ENCODE measurements around the gene BAIAP2. TPM values are rescaled to one million over a fixed set of nuclear protein-coding genes. Genes with fewer than 3 reads are reported as not detected.

The BAIAP2 gene
- total and polyA plus RNA-seq, 2 donors (not counting 3 experiments of a cell fraction or from before 2014, with no cell fraction given), result 12.3 to 18.6 TPM

- no peaks in the 10 kb centered on the region for H3K36me3 ChIP-seq (ENCODE audit: control insufficient read depth in 2 of 2, extremely low read depth in 1 of 2, insufficient read depth in 2 of 2, low read length in 2 of 2)
- DNase-seq (ENCODE audit: low read depth, low spot score) (no peak), FAIRE-seq (no peak)
- ChIA-PET POLR2A (no interaction called here), CTCF (no interaction called here)
- no peaks in the 10 kb centered on the region for H3K27me3 ChIP-seq (ENCODE audit: control insufficient read depth in 2 of 2, insufficient read depth in 2 of 2, low read length in 2 of 2)
- no peak overlapping the region for H3K9ac ChIP-seq (replicated peaks; ENCODE audit: extremely low read depth, insufficient read depth, low read length)
- no peaks in the 10 kb centered on the region for H3K9me3 ChIP-seq (replicated peaks; ENCODE audit: control insufficient read depth, insufficient read depth, low read length)
- H2AFZ ChIP-seq (ENCODE audit: low read depth, low read length), result no peak overlapping the region
- H3K4me1 ChIP-seq (ENCODE audit: control insufficient read depth, extremely low read depth, insufficient read depth, low read length), result no peaks in the 10 kb centered on the region
- no peaks in the 10 kb centered on the region for H4K20me1 ChIP-seq (replicated peaks; ENCODE audit: control insufficient read depth, extremely low read depth, insufficient read depth, low read length)
- no peak overlapping the region for H3K4me2 ChIP-seq (ENCODE audit: insufficient read depth, low read length)
- H3K4me3 ChIP-seq (replicated peaks in 1 of 3; ENCODE audit: insufficient read depth in 1 of 3, low read depth in 1 of 3, low read length in 3 of 3), result no peak overlapping the region
- no TSS peak for BruUV-seq (replicated peaks)
- no peak overlapping the region for H3K27ac ChIP-seq (ENCODE audit: insufficient read depth, low read depth, low read length)
- dilution Hi-C loops (cut with MboI; ENCODE audit: extremely low pct_ligation_motif_present, low sequenced_read_pairs), result no loop called here
- TF ChIP-seq EZH2 (IDR thresholded peaks at IDR 0.05; ENCODE audit: borderline replicate concordance, low read depth, low read length, severe bottlenecking) (no peak), POLR2A (IDR thresholded peaks at IDR 0.05; ENCODE audit: low read depth, low read length) (no peak), JUN (IDR thresholded peaks at IDR 0.05; ENCODE audit: borderline replicate concordance, insufficient read depth, insufficient read length, low read depth) (no peak), GATA2 (IDR thresholded peaks at IDR 0.05; ENCODE audit: insufficient read depth, insufficient read length, low read depth, low read length) (no peak), POLR2AphosphoS5 (IDR thresholded peaks at IDR 0.05; ENCODE audit: insufficient read depth, low read depth, low read length) (no peak), FOS (IDR thresholded peaks at IDR 0.05; ENCODE audit: borderline replicate concordance, insufficient read depth, low read length) (no peak), MYC (IDR thresholded peaks at IDR 0.05; ENCODE audit: low read depth, low read length) (no peak)
- TF ChIP-seq, protein P1, sequence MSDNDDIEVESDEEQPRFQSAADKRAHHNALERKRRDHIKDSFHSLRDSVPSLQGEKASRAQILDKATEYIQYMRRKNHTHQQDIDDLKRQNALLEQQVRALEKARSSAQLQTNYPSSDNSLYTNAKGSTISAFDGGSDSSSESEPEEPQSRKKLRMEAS (IDR thresholded peaks at IDR 0.05; ENCODE audit: insufficient read depth, insufficient read length), result no peak
- TF ChIP-seq, protein P2, sequence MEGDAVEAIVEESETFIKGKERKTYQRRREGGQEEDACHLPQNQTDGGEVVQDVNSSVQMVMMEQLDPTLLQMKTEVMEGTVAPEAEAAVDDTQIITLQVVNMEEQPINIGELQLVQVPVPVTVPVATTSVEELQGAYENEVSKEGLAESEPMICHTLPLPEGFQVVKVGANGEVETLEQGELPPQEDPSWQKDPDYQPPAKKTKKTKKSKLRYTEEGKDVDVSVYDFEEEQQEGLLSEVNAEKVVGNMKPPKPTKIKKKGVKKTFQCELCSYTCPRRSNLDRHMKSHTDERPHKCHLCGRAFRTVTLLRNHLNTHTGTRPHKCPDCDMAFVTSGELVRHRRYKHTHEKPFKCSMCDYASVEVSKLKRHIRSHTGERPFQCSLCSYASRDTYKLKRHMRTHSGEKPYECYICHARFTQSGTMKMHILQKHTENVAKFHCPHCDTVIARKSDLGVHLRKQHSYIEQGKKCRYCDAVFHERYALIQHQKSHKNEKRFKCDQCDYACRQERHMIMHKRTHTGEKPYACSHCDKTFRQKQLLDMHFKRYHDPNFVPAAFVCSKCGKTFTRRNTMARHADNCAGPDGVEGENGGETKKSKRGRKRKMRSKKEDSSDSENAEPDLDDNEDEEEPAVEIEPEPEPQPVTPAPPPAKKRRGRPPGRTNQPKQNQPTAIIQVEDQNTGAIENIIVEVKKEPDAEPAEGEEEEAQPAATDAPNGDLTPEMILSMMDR (IDR thresholded peaks at IDR 0.05; ENCODE audit: extremely low read depth in 1 of 2, insufficient read depth in 1 of 2, low read depth in 1 of 2, low read length in 2 of 2), result no peak
- intact Hi-C loops (cut with micrococcal nuclease), result no loop called here
- H3K79me2 ChIP-seq (ENCODE audit: control insufficient read depth, insufficient read depth, low read length), result no peaks in the 10 kb centered on the region
- no peaks in the 10 kb centered on the region for H3K9me1 ChIP-seq (replicated peaks; ENCODE audit: control insufficient read depth, extremely low read depth, insufficient read depth, low read length)
Observed at GRCh38 chr17:81066072-81066471, 31.1 kb downstream of the BAIAP2 start.

Data from endothelial cell of umbilical vein (primary cell).